Spleen (tissue), 11 donors: ENCODE data around the gene CFAP54. TPM values are rescaled to one million over a fixed set of nuclear protein-coding genes. Genes with fewer than 3 reads are reported as not detected.

Source experiments
- DNase-seq: peaks from one replicate; pipeline ENCODE4 v3.0.0-alpha.2; 2020
- H3K27ac ChIP-seq, 8 donors: fragments of 200-600 bp; sonication (generic) in 7 of 8; 1 replicate in 4 of 8; 2 replicates in 4 of 8; pipeline versions ENCODE4 v1.5.0 to v1.8.0; 2016 to 2021; ENCODE audit warnings: inconsistent platforms in 4 of 8, mild to moderate bottlenecking in 4 of 8, moderate library complexity in 1 of 8
- H3K27me3 ChIP-seq, 7 donors: fragments of 200-600 bp; sonication (generic) in 6 of 7; replicated peaks in 1 of 7; 1 replicate in 4 of 7; 2 replicates in 3 of 7; pipeline versions ENCODE4 v1.5.0 to v1.8.0; 2016 to 2021; ENCODE audit warnings: inconsistent platforms in 3 of 7, mild to moderate bottlenecking in 1 of 7
- H3K36me3 ChIP-seq, 6 donors: fragments of 200-600 bp; sonication (generic) in 5 of 6; 1 replicate in 4 of 6; 2 replicates in 2 of 6; pipeline versions ENCODE4 v1.5.0 to v1.8.0; 2016 to 2021; ENCODE audit warnings: inconsistent platforms in 2 of 6
- H3K4me1 ChIP-seq, 6 donors: fragments of 200-600 bp; sonication (generic) in 5 of 6; 1 replicate in 3 of 6; 2 replicates in 3 of 6; pipeline versions ENCODE4 v1.5.0 to v1.8.0; 2016 to 2021; ENCODE audit warnings: inconsistent platforms in 3 of 6
- H3K4me3 ChIP-seq, 8 donors: fragments of 200-600 bp; sonication (generic) in 7 of 8; 1 replicate in 4 of 8; 2 replicates in 4 of 8; pipeline versions ENCODE4 v1.5.0 to v1.8.0; 2016 to 2021; ENCODE audit warnings: inconsistent platforms in 4 of 8, mild to moderate bottlenecking in 4 of 8, moderate library complexity in 2 of 8
- H3K9me3 ChIP-seq, 8 donors: fragments of 200-600 bp; sonication (generic) in 7 of 8; 1 replicate in 4 of 8; 2 replicates in 4 of 8; pipeline versions ENCODE4 v1.5.0 to v1.8.0; 2016 to 2021; ENCODE audit warnings: inconsistent platforms in 4 of 8
- CTCF ChIP-seq, 11 experiments: fragments of 200-600 bp in 7 of 11; fragments of 450-650 bp in 4 of 11; sonication (generic) in 4 of 11; IDR thresholded peaks in 8 of 11; conservative IDR thresholded peaks in 3 of 11; 1 replicate in 7 of 11; 2 replicates in 4 of 11; pipeline versions ENCODE4 v1.4.0 to v1.8.0; 2016 to 2021; ENCODE audit warnings: antibody characterized with exemption in 11 of 11, inconsistent platforms in 4 of 11, mild to moderate bottlenecking in 1 of 11
- POLR2A ChIP-seq, 3 donors: fragments of 450-650 bp; IDR thresholded peaks; one replicate each; pipeline ENCODE4 v1.5.1; 2017; ENCODE audit warnings: antibody characterized with exemption in 3 of 3, mild to moderate bottlenecking in 1 of 3
- POLR2AphosphoS5 ChIP-seq, 3 donors: sonication (generic); formaldehyde crosslinking; IDR thresholded peaks; one replicate each; pipeline ENCODE4 v1.5.1; 2017; ENCODE audit warnings: antibody characterized with exemption in 3 of 3
- WGBS, 5 donors: extraction: QIAGEN DNeasy Blood & Tissue Kit in 3 of 5; methylation state at CpG; one replicate each; pipeline versions ENCODE4 v1.1.5 to v1.1.7; 2013 to 2018; 5-methylcytosine and 5-hydroxymethylcytosine counted together
- intact Hi-C: fragments of 100-400 bp; cut with DNase I; formaldehyde crosslinking; loops from one replicate; pipeline ENCODE4 v1.15.0; 2023; ENCODE audit warnings: low total_unique reads
- polyA plus RNA-seq, 3 donors: library from polyadenylated mRNA; stranded (reverse); fragments of 200-250 nt; gene quantifications; one replicate each; pipeline ENCODE4 v1.2.1, GENCODE V29; 2013
- total RNA-seq, 7 donors: library from RNA; depleted of rRNA in 3 of 7; stranded (reverse); fragments of >200 nt in 3 of 7; fragmentation: NEBNext Ultra II Directional in 4 of 7; extraction: Animal tissue kit (Norgen Biotek cat#: 25700) in 4 of 7; gene quantifications; one replicate each; pipeline versions ENCODE4 v1.1.0 to v1.2.1, GENCODE V29; 2016 to 2021
- donor health status: healthy with polysubstance abuse.
- donor health status: DM: no; HTN: no; CAD: no; lungs with moderate emphysema.
- donor health status: DM: no; HTN: no; CAD: no.
- donor health status: Bipolar disorder and iron deficiency.
- donor health status: healthy.
- donor health status: DM: no; HTN: no; CAD: no.
- donor health status: DM: yes; HTN: yes; CAD: no.

The CFAP54 gene
- total and polyA plus RNA-seq, 10 donors = 0.09 to 3.6 (median 2.1) TPM

GRCh38 chr12:96878704-96879103 is 389.3 kb downstream of the CFAP54 start:
- H3K9me3 ChIP-seq = no peaks in the 10 kb centered on the region
- intact Hi-C loops = no loop called here
- H3K36me3 ChIP-seq = no peaks in the 10 kb centered on the region
- no peak overlapping the region for H3K4me3 ChIP-seq
- H3K4me1 ChIP-seq = no peaks in the 10 kb centered on the region
- no peak overlapping the region for H3K27ac ChIP-seq
- no peak for TF ChIP-seq POLR2A (IDR thresholded peaks at IDR 0.05)
- no peak for TF ChIP-seq CTCF (IDR thresholded peaks at IDR 0.05 in 8 of 11, conservative IDR thresholded peaks at IDR 0.05 in 3 of 11)
- TF ChIP-seq POLR2AphosphoS5 (IDR thresholded peaks at IDR 0.05) = no peak
- 79 to 92% (median 86%) methylated on average over 1 of the region's 1 CpG for WGBS, 5 donors
- H3K27me3 ChIP-seq = no peaks in the 10 kb centered on the region
- DNase-seq = no peak

- 50 to 66% (median 59%) methylated on average over 3 to 4 of the region's 4 CpGs for WGBS, 5 donors
- H3K36me3 ChIP-seq = no peaks in the 10 kb centered on the region
- TF ChIP-seq POLR2A (IDR thresholded peaks at IDR 0.05) = no peak
- intact Hi-C loops = no loop called here
- no peaks in the 10 kb centered on the region for H3K4me1 ChIP-seq
- H3K27ac ChIP-seq = no peak overlapping the region
- no peak for DNase-seq
- no peaks in the 10 kb centered on the region for H3K9me3 ChIP-seq
- no peaks in the 10 kb centered on the region for H3K27me3 ChIP-seq
- H3K4me3 ChIP-seq = no peak overlapping the region
Measured at GRCh38 chr12:96879301-96879700, 389.9 kb downstream of the CFAP54 start.

- no peak overlapping the region for H3K27ac ChIP-seq
- no peaks in the 10 kb centered on the region for H3K36me3 ChIP-seq
- WGBS, 5 donors = 81 to 95% (median 91%) methylated on average over 3 of the region's 3 CpGs
- no peaks in the 10 kb centered on the region for H3K27me3 ChIP-seq
- H3K4me3 ChIP-seq = no peak overlapping the region
- no peak for TF ChIP-seq POLR2AphosphoS5 (IDR thresholded peaks at IDR 0.05)
- TF ChIP-seq CTCF (IDR thresholded peaks at IDR 0.05 in 8 of 11, conservative IDR thresholded peaks at IDR 0.05 in 3 of 11) = no peak
- TF ChIP-seq POLR2A (IDR thresholded peaks at IDR 0.05) = no peak
- no peaks in the 10 kb centered on the region for H3K4me1 ChIP-seq
- no peaks in the 10 kb centered on the region for H3K9me3 ChIP-seq
- intact Hi-C loops = no loop called here
- DNase-seq = no peak
Measured at GRCh38 chr12:96880220-96880619, 390.8 kb downstream of the CFAP54 start.

DNA sequence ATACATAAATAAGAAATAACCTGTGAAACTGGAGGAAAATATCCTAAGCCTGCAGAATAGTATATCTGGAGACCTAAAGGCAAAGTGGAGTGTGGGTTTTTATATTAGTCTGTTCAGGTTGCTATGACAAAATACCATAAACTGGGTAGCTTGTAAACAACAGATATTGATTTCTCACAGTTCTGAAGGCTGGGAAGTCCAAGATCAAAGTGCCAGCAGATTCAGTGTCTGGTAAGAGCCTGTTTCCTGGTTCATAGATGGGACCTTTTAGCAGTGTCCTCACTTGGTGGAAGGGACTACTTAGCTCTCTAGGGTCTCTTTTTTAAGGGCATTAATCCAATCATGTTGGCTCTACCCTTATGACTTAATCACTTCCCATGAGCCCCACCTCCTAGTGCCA is 392.2 kb downstream of the CFAP54 start:
- Histone ChIP-seq H3K9me3 (no peaks in the 10 kb centered on the region), H3K4me1 (no peaks in the 10 kb centered on the region), H3K27ac (no peak overlapping the region), H3K27me3 (no peaks in the 10 kb centered on the region), H3K4me3 (no peak overlapping the region), H3K36me3 (no peaks in the 10 kb centered on the region)
- TF ChIP-seq POLR2A (IDR thresholded peaks at IDR 0.05) (no peak), CTCF (IDR thresholded peaks at IDR 0.05 in 8 of 11, conservative IDR thresholded peaks at IDR 0.05 in 3 of 11) (no peak), POLR2AphosphoS5 (IDR thresholded peaks at IDR 0.05) (no peak)
- intact Hi-C loops = no loop called here
- no peak for DNase-seq

DNA sequence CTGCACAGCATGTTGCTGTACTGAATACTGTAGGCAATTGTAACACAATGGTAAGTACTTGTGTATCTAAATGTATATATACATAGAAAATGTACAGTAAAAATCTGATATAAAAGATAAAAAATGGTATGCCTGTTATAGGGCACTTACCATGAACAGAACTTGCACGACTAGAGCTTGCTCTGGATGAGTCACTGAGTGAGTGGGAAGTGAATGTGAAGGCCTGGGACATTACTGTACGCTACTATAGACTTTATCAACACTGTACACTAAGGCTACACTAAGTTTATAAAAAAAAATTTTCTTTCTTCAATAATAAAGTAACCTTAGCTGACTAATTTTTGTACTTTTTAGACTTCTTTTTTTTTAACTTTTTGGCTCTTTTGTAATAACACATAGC is 393.5 kb downstream of the CFAP54 start:
- H3K27ac ChIP-seq = no peak overlapping the region
- H3K36me3 ChIP-seq = no peaks in the 10 kb centered on the region
- no peaks in the 10 kb centered on the region for H3K9me3 ChIP-seq
- intact Hi-C loops = no loop called here
- DNase-seq = no peak
- TF ChIP-seq POLR2AphosphoS5 (IDR thresholded peaks at IDR 0.05) (no peak), CTCF (IDR thresholded peaks at IDR 0.05 in 8 of 11, conservative IDR thresholded peaks at IDR 0.05 in 3 of 11) (no peak), POLR2A (IDR thresholded peaks at IDR 0.05) (no peak)
- 61 to 78% (median 75%) methylated on average over 2 of the region's 2 CpGs for WGBS, 5 donors
- no peaks in the 10 kb centered on the region for H3K27me3 ChIP-seq
- no peaks in the 10 kb centered on the region for H3K4me1 ChIP-seq
- H3K4me3 ChIP-seq = no peak overlapping the region
